HUES48 (cell line): ENCODE results near the gene WDR6.

Experiments used
- H3K27ac ChIP-seq: one replicate; pipeline ENCODE4 v1.7.0; 2013; ENCODE audit warnings: low read depth, low read length, inconsistent platforms
- H3K27me3 ChIP-seq: 2 replicates; pipeline ENCODE4 v1.6.1; 2013; ENCODE audit warnings: mild to moderate bottlenecking, low read length; ENCODE audit not compliant: control insufficient read depth, insufficient read depth
- H3K36me3 ChIP-seq: 2 replicates; pipeline ENCODE4 v1.6.1; 2013; ENCODE audit warnings: low read length; ENCODE audit not compliant: control insufficient read depth, insufficient read depth
- H3K4me1 ChIP-seq: 2 replicates; pipeline ENCODE4 v1.6.1; 2013; ENCODE audit warnings: mild to moderate bottlenecking, low read length; ENCODE audit not compliant: control insufficient read depth, insufficient read depth
- H3K4me3 ChIP-seq: 2 replicates; pipeline ENCODE4 v1.5.1; 2013; ENCODE audit warnings: mild to moderate bottlenecking, low read depth, low read length
- H3K9ac ChIP-seq: 2 replicates; pipeline ENCODE4 v1.6.1; 2013; ENCODE audit warnings: mild to moderate bottlenecking, low read depth, low read length, moderate library complexity
- H3K9me3 ChIP-seq: 2 replicates; pipeline ENCODE4 v1.6.1; 2013; ENCODE audit warnings: low read length; ENCODE audit not compliant: control insufficient read depth, insufficient read depth

Gene WDR6, protein sequence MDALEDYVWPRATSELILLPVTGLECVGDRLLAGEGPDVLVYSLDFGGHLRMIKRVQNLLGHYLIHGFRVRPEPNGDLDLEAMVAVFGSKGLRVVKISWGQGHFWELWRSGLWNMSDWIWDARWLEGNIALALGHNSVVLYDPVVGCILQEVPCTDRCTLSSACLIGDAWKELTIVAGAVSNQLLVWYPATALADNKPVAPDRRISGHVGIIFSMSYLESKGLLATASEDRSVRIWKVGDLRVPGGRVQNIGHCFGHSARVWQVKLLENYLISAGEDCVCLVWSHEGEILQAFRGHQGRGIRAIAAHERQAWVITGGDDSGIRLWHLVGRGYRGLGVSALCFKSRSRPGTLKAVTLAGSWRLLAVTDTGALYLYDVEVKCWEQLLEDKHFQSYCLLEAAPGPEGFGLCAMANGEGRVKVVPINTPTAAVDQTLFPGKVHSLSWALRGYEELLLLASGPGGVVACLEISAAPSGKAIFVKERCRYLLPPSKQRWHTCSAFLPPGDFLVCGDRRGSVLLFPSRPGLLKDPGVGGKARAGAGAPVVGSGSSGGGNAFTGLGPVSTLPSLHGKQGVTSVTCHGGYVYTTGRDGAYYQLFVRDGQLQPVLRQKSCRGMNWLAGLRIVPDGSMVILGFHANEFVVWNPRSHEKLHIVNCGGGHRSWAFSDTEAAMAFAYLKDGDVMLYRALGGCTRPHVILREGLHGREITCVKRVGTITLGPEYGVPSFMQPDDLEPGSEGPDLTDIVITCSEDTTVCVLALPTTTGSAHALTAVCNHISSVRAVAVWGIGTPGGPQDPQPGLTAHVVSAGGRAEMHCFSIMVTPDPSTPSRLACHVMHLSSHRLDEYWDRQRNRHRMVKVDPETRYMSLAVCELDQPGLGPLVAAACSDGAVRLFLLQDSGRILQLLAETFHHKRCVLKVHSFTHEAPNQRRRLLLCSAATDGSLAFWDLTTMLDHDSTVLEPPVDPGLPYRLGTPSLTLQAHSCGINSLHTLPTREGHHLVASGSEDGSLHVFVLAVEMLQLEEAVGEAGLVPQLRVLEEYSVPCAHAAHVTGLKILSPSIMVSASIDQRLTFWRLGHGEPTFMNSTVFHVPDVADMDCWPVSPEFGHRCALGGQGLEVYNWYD

DNA sequence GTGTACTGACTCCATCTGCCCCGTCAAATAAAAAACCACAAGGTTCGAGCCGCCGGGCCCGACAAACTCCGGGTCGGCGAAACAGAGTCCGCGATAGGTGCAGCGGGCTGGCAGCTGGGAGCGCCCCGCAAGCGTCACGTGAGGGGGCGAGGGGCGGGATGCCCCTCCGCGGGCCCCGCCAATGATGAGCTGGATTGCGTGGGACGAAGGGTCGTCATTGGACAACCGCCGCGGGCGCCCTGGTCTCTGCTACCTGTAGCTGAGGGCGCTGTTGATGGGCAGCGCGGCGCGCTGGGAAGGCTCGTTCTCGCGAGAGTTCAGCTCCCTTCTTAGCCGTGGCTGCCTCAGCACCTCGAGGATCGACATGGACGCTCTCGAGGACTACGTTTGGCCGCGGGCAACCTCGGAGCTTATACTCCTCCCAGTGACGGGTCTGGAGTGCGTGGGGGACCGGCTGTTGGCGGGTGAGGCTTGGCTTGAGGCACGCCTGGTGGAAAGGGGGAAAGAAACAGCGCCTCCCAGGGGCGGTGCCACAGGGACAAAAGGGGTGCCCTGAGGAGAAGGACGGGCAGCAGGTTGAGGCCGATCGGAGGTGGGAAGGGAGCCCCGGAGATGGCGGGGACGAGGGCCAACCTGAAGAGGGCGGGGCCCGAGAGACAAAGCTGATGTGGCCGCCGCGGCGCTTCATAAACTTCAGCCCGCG lies at the start of gene WDR6:
Gene WDR6, plus strand, starts transcription at position 324 of the 703 bp plus-strand sequence. Its CDS starts 41 bp downstream, at position 365.
- H3K4me1 ChIP-seq = peaks cover 12% of the 10 kb centered on the region
- peak within 1 kb of the TSS; percentile 99 for H3K9ac ChIP-seq
- peak within 1 kb of the TSS; percentile 98 for H3K4me3 ChIP-seq
- no peaks in the 10 kb centered on the region for H3K9me3 ChIP-seq
- no peaks in the 10 kb centered on the region; the same call in 1 of the 2 replicates for H3K27me3 ChIP-seq
- H3K27ac ChIP-seq = peak within 1 kb of the TSS; percentile 99
- peaks cover 17% of the 10 kb centered on the region for H3K36me3 ChIP-seq

DNA sequence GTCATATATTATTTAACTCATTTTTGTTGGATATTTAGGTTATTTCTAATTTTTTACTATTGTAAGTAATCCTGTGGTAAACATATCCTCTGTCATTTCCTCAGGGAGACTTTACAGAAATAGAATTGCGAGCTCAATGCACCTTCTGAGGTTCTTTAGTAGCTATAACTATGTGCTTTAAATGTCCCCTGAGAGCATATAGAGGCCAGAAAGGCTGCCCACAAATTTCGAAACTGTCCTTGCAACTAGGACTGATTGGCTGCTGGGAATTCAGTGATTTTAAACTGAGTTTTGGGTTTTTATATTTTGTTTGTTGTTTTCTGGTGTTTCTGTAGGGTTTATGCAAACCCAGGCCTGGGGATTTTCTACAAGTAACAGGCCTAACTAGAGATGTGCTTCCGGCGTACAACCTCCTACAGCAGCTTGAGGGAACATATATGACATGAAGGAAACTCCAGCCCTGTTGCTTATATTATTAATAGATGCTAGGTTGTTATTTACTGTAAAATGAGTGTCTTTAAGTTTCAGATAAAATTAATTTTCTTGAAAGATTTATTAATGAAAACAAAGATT lies 46.3 kb upstream of the WDR6 start:
- Histone ChIP-seq H3K4me1 (peaks cover 24% of the 10 kb centered on the region), H3K27me3 (no peaks in the 10 kb centered on the region), H3K36me3 (peaks cover 41% of the 10 kb centered on the region), H3K9me3 (no peaks in the 10 kb centered on the region), H3K27ac (no peak overlapping the region), H3K4me3 (no peak overlapping the region), H3K9ac (no peak overlapping the region)

DNA sequence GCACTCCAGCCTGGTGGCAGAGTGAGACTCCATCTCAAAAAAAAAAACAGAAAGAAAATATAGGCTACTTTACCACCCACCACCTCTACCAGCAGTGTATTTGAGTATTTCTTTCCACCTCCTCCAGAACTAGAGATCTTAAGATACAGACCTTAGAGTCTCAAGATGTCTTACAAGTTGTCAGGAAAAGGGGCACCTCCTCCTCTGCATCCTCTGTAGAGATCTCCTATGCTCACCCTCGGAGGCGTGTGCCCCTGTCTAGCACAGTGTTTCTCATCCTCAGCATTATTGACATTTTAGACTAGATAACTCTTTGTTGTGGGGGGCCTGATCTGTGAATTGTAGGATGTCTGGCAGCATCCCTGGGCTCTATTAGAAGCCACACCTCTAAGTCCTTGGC lies 44.9 kb upstream of the WDR6 start:
- peaks cover 53% of the 10 kb centered on the region for H3K36me3 ChIP-seq
- no peak overlapping the region for H3K27ac ChIP-seq
- H3K9ac ChIP-seq = no peak overlapping the region
- no peaks in the 10 kb centered on the region for H3K27me3 ChIP-seq
- H3K9me3 ChIP-seq = no peaks in the 10 kb centered on the region
- H3K4me1 ChIP-seq = peaks cover 24% of the 10 kb centered on the region
- no peak overlapping the region for H3K4me3 ChIP-seq

DNA sequence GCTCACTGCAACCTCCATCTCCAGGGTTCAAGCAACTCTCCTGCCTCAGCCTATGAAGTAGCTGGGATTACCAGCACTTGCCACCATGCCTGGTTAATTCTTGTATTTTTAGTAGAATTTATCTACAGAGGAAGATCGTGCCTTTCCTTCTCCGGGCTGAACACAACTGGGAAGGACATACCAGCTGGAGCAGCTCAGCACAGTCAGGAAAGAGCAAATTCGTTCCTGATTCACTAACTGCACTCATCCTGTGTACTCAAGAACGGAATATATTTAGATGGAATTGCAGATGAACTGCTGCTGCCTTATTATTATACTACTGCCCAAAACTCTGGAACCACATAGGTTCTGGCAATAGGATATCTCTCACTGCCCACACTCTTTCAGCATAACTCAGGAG lies 44.3 kb upstream of the WDR6 start:
- Histone ChIP-seq H3K4me1 (peaks cover 24% of the 10 kb centered on the region), H3K9me3 (no peaks in the 10 kb centered on the region), H3K9ac (no peak overlapping the region), H3K27me3 (no peaks in the 10 kb centered on the region), H3K4me3 (no peak overlapping the region), H3K36me3 (peaks cover 53% of the 10 kb centered on the region), H3K27ac (peak overlapping the region; percentile 56)

DNA sequence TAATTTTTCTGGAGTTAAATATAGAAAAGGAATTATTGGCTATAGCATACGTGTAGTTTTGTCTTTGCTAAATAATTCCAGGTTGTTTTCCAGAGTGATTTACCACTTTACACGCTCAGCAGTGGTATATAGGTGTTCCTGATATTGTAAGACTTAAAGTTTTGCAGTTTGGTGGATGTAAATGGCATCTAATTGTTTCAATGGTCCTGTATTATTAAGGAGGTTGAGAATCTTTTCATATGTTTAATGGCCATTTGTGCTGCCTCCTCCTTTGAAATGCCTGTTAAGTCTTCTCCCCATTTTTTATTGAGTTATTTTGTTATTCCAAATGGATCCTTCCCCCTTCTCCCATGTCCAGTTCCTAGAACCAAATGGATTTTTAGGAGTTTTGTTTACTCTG lies 43.6 kb upstream of the WDR6 start:
- no peak overlapping the region for H3K9ac ChIP-seq
- H3K27me3 ChIP-seq = no peaks in the 10 kb centered on the region
- peak overlapping the region; percentile 26; the same call in 1 of the 2 replicates for H3K4me3 ChIP-seq
- peak overlapping the region; percentile 56 for H3K27ac ChIP-seq
- H3K9me3 ChIP-seq = no peaks in the 10 kb centered on the region
- H3K36me3 ChIP-seq = peaks cover 54% of the 10 kb centered on the region
- H3K4me1 ChIP-seq = peaks cover 24% of the 10 kb centered on the region

DNA sequence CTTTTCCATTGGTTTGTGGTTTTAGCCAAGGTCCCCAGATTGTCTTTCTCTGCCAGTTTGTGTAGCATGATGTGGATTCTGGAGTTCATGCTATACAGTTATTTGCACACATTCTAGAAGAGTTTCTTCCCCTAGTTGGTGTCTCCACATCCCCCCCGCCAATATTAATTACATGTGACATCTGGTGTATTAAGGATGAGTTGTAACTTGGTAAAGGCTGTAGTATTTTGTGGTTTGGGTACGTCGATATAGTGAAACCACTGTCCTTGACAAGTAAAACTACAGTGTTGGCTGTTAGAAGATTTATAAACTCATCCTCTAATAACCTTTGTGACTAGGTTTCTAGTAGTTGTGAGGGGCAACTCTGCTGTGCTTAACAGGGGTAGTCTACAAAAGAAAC lies 40.8 kb upstream of the WDR6 start:
- Histone ChIP-seq H3K9ac (no peak overlapping the region), H3K9me3 (no peaks in the 10 kb centered on the region), H3K4me1 (peaks cover 23% of the 10 kb centered on the region), H3K36me3 (peaks cover 74% of the 10 kb centered on the region), H3K27ac (no peak overlapping the region), H3K4me3 (no peak overlapping the region), H3K27me3 (no peaks in the 10 kb centered on the region)

DNA sequence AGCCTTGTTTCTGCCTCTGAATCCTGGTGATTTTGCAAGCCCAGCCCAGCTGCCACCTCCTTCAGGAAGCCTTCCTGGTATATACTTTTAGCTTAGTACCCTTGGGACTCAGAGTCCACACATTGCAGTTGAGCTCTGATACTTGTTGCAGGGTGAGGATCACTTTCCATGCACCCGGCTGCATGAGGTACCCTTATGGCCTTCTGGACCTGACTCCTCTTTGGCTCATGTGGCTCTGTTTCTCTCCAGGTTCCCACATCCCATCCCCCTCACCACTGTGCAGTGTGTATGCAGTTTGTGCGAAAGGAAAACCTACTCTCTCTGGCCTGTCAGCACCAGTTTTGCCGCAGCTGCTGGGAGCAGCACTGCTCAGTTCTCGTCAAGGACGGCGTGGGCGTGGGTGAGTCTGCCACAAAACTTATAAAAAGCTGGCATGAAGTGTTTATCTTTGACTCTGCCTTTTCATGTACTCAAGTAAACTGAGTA lies 40.3 kb upstream of the WDR6 start:
- peaks cover 18% of the 10 kb centered on the region for H3K4me1 ChIP-seq
- no peaks in the 10 kb centered on the region for H3K9me3 ChIP-seq
- no peak overlapping the region for H3K9ac ChIP-seq
- no peaks in the 10 kb centered on the region for H3K27me3 ChIP-seq
- no peak overlapping the region for H3K27ac ChIP-seq
- no peak overlapping the region for H3K4me3 ChIP-seq
- peaks cover 74% of the 10 kb centered on the region for H3K36me3 ChIP-seq

DNA sequence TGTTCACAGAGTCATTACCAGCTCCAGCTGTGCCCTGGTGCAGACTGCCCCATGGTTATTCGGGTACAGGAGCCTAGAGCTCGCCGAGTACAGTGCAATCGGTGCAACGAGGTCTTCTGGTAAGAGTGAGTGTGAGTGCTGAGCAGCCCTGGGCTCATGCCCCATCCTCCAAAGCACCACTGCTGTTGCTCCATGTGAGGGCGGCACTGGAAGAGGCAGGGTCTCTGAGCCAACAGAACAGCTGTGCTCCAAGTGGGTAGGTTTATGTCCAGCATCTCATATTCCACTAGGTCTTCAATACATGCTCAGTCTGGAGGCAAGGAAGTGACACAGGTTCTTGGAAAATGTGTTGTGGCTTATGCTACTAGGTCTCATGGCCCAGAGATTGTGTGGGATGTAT lies 36.6 kb upstream of the WDR6 start:
- Histone ChIP-seq H3K27ac (no peak overlapping the region), H3K36me3 (peaks cover 90% of the 10 kb centered on the region), H3K4me3 (no peak overlapping the region), H3K9me3 (no peaks in the 10 kb centered on the region), H3K4me1 (no peaks in the 10 kb centered on the region), H3K27me3 (no peaks in the 10 kb centered on the region), H3K9ac (no peak overlapping the region)

DNA sequence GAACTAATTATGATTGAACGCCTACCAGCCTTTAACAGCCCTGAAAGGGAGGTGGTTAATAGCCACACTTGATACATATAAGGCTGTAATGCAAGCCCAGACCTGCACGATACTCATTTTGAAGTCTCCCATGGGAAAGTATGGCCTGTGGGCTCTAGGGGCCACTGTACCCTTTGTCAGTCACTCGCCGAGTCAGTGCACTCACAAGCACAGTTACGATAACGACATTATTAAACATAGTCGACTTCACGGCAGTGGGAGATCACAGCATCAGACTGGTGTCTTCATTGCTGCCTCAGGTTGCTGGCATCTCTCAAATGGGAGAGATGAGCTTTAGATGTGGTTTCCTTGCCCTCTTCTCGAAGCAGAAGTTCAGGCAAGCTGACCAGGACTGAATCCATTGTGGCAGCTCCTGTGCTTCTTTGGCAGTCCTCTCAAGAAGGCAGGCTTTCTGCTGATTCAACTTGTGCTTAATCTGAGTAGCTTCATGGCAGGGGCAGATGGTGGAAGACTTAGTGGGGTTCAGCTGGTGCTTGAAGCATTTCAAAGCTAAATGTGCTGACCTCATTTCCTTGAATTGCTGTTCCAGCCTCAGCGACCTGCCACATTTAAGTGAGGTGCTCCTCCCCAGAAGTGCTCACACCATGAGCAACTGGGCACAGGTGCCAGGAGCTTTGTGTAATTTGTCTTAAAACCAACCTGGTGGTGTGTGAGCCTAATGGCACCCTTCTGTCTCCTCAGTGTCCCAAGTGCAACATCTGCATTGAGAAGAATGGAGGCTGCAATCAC lies 32.9 kb upstream of the WDR6 start:
- peaks cover 90% of the 10 kb centered on the region for H3K36me3 ChIP-seq
- H3K27me3 ChIP-seq = no peaks in the 10 kb centered on the region
- H3K9me3 ChIP-seq = no peaks in the 10 kb centered on the region
- H3K4me3 ChIP-seq = no peak overlapping the region
- H3K4me1 ChIP-seq = no peaks in the 10 kb centered on the region
- H3K9ac ChIP-seq = no peak overlapping the region
- no peak overlapping the region for H3K27ac ChIP-seq
